Stimulated activated naive CD8-positive, alpha-beta T cell treated with anti-CD3 and anti-CD28 coated beads, Interleukin-15, amount 100 ng/mL, for 72 hours (primary cell): ENCODE data around the gene SLC26A3.
"Not testable (repeated sequence)": the region's sequence is repeated elsewhere in the genome, so short reads cannot be mapped to it uniquely, and the experiment has no call there.

ENCODE experiments used
- ATAC-seq: fragments of 150-1000 bp; cut with Tn5 transposase; 2 replicates; pipeline ENCODE4 v1.10.0; 2021; ENCODE audit warnings: mild to moderate bottlenecking, moderate library complexity
- DNase-seq, 2 donors: peaks; one replicate each; pipeline ENCODE4 v3.0.0; 2021 to 2022
- H3K27ac Mint-ChIP-seq, 2 donors: one replicate each; pipeline ENCODE4 v1.8.0; 2022; ENCODE audit warnings: mild to moderate bottlenecking in 2 of 2, mixed read lengths in 2 of 2, moderate library complexity in 2 of 2
- H3K27me3 Mint-ChIP-seq: one replicate; pipeline ENCODE4 v1.8.0; 2022; ENCODE audit warnings: mixed read lengths
- H3K4me1 Mint-ChIP-seq: one replicate; pipeline ENCODE4 v1.8.0; 2022; ENCODE audit warnings: mild to moderate bottlenecking, mixed read lengths
- H3K4me3 Mint-ChIP-seq, 2 donors: one replicate each; pipeline ENCODE4 v1.8.0; 2022; ENCODE audit warnings: mild to moderate bottlenecking in 2 of 2, mixed read lengths in 2 of 2, moderate library complexity in 1 of 2
- H3K9me3 Mint-ChIP-seq, 2 donors: one replicate each; pipeline ENCODE4 v1.8.0; 2022; ENCODE audit warnings: mixed read lengths in 2 of 2

SLC26A3 gene

GRCh38 chr7:107803009-107803610 lies at the start of gene SLC26A3:
SLC26A3 (minus strand) TSS chr7:107803223; CDS start chr7:107794509, 8,714 bp downstream.
- Mint-ChIP-seq H3K27me3 (peaks cover 29% of the 10 kb centered on the region), H3K27ac (no peak within 1 kb of the TSS), H3K4me1 (no peaks in the 10 kb centered on the region), H3K4me3 (no peak within 1 kb of the TSS), H3K9me3 (no peaks in the 10 kb centered on the region)
- ATAC-seq (no peak), DNase-seq (no peak)

DNA sequence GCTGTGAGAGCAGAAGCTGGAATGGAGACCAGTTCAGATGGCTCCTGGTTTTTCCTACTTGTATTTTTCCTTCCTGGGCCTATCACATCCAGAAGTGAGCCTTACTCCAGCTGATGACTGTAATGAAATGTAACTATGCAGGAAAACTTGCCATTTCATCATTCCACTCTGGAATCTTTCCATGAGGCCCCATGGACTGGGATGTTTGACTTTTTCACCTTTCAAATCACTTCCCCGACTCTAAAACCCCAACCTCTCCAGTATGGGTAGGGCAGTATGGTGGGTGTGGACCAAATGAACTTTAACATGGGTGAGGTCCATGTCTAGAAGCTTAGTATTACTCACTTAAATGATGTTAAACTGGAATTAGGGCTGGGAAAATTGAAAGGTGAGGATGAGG lies 47.6 kb upstream of the SLC26A3 start:
- Mint-ChIP-seq H3K4me3 (no peak overlapping the region), H3K27me3 (no peaks in the 10 kb centered on the region), H3K9me3 (no peaks in the 10 kb centered on the region), H3K27ac (no peak overlapping the region), H3K4me1 (no peaks in the 10 kb centered on the region)
- DNase-seq, result no peak
- ATAC-seq, result no peak

GRCh38 chr7:107850216-107850615 lies 47.2 kb upstream of the SLC26A3 start:
- H3K4me1 Mint-ChIP-seq, result no peaks in the 10 kb centered on the region
- H3K27me3 Mint-ChIP-seq, result no peaks in the 10 kb centered on the region
- no peaks in the 10 kb centered on the region for H3K9me3 Mint-ChIP-seq
- H3K27ac Mint-ChIP-seq, result no peak overlapping the region
- DNase-seq (no peak), ATAC-seq (no peak)
- no peak overlapping the region for H3K4me3 Mint-ChIP-seq

DNA sequence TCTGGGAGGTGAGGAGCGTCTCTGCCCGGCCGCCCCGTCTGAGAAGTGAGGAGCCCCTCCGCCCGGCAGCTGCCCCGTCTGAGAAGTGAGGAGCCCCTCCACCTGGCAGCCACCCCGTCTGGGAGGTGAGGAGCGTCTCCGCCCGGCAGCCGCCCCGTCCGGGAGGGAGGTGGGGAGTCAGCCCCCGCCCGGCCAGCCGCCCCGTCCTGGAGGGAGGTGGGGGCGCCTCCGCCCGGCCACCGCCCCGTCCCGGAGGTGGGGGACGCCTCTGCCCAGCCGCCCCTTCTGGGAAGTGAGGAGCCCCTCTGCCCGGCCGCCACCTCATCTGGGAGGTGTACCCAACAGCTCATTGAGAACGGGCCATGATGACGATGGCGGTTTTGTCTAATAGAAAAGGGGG lies 45.2 kb upstream of the SLC26A3 start:
- H3K4me3 Mint-ChIP-seq, ATAC-seq, H3K27me3 Mint-ChIP-seq, H3K27ac Mint-ChIP-seq, DNase-seq, H3K9me3 Mint-ChIP-seq, H3K4me1 Mint-ChIP-seq: not testable (repeated sequence)

DNA sequence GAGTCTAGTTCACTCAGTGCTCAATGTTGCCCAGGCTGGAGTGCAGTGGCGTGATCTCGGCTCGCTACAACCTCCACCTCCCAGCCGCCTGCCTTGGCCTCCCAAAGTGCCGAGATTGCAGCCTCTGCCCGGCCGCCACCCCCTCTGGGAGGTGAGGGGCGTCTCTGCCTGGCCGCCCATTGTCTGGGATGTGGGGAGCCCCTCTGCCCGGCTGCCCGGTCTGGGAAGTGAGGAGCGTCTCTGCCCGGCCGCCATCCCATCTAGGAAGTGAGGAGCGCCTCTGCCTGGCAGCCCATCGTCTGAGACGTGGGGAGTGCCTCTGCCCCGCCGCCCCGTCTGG lies 44.8 kb upstream of the SLC26A3 start:
- H3K27ac Mint-ChIP-seq, H3K27me3 Mint-ChIP-seq, ATAC-seq, H3K9me3 Mint-ChIP-seq, DNase-seq, H3K4me1 Mint-ChIP-seq, H3K4me3 Mint-ChIP-seq: not testable (repeated sequence)

- no peak overlapping the region for H3K4me3 Mint-ChIP-seq
- no peak overlapping the region for H3K27ac Mint-ChIP-seq
- ATAC-seq (no peak), DNase-seq (no peak)
- H3K4me1 Mint-ChIP-seq, result no peaks in the 10 kb centered on the region
- H3K27me3 Mint-ChIP-seq, result no peaks in the 10 kb centered on the region
- no peaks in the 10 kb centered on the region for H3K9me3 Mint-ChIP-seq
These were observed 44.3 kb upstream of the SLC26A3 start for GRCh38 chr7:107847168-107847835.

DNA sequence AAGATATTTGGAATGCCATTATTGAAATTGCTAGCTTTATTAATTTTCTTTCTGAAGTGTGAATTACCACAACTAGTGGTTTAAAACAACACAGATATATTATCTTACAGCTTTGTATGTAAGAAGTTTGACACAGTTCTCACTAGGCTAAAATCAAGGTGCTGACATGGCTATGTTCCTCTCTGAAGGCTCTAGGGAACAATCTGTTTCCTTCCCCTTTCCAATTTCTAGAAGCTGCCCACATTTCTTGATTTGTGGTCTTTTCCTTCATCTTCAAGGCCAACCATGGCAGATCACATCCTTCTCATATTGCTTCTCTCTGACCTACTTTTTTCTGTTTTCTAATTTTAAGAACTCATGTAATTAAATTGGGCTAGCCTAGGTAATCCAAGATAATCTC lies 43.3 kb upstream of the SLC26A3 start:
- ATAC-seq (no peak), DNase-seq (no peak)
- no peak overlapping the region for H3K27ac Mint-ChIP-seq
- H3K4me1 Mint-ChIP-seq, result no peaks in the 10 kb centered on the region
- no peak overlapping the region for H3K4me3 Mint-ChIP-seq
- no peaks in the 10 kb centered on the region for H3K27me3 Mint-ChIP-seq
- no peaks in the 10 kb centered on the region for H3K9me3 Mint-ChIP-seq

DNA sequence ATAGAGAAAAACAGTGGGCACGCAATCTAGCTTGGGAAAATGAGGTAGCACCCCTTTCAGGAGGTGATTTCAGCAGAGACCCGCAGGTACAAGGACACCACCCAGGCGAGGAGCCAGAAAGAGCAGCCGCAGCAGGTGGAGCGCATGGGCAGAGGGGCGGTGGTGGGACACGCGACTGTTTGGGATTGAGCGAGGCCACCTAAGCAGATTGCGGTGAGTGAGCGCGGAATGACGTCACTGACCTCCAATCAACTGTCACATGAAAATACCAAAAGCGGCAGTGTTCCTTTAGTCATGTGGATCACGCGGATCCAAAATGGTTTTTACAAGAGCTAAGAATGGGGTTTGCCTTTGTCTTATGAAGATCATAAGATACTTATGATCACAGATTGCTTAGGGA lies 40.2 kb upstream of the SLC26A3 start:
- H3K9me3 Mint-ChIP-seq, result peaks cover 7% of the 10 kb centered on the region in 2 donors
- no peak for ATAC-seq
- no peaks in the 10 kb centered on the region for H3K4me1 Mint-ChIP-seq
- no peaks in the 10 kb centered on the region for H3K27me3 Mint-ChIP-seq
- no peak for DNase-seq
- no peak overlapping the region for H3K4me3 Mint-ChIP-seq
- no peak overlapping the region for H3K27ac Mint-ChIP-seq

GRCh38 chr7:107842213-107842612 lies 39.2 kb upstream of the SLC26A3 start:
- no peak for DNase-seq
- no peaks in the 10 kb centered on the region for H3K27me3 Mint-ChIP-seq
- no peak for ATAC-seq
- no peak overlapping the region for H3K4me3 Mint-ChIP-seq
- H3K27ac Mint-ChIP-seq, result no peak overlapping the region
- peaks cover 7% of the 10 kb centered on the region in 2 donors for H3K9me3 Mint-ChIP-seq
- no peaks in the 10 kb centered on the region for H3K4me1 Mint-ChIP-seq

DNA sequence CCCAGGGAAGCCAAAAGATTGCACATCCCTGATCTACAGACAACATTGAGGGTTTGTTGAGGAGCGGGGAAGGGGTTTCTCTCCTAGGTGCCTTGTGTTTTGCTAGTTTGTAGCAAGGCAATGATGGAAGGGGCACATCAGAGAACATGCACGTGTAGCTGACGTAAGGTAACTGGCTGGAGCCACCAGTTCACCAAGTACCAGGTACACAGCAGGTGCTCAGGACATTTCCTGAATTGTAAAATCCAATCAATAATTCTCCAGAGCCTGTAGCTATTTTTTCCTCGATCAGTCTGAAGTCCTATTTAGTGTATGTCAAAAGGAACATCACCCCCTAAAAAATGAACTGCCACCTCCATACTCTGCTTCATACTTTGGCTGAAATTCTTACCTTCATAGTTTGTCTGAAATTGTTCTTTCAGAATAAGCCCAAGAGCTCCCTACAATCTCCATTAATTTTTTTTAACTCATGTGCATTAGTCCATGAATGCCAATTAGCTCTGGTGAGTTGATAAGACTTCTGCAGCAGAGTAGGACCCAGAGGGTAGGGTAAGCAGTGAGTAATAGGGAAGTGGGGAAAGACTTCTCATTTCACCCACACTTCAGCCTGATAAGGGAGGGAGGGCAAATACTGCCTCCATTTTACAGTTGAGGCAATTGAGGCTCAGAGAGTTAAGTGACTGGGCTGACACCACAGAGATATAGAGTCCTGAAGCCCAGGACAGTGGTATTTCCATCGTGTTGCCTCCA lies 36.0 kb upstream of the SLC26A3 start:
- Mint-ChIP-seq H3K4me3 (no peak overlapping the region), H3K4me1 (no peaks in the 10 kb centered on the region), H3K9me3 (peaks cover 7% of the 10 kb centered on the region in 2 donors), H3K27ac (no peak overlapping the region), H3K27me3 (no peaks in the 10 kb centered on the region)
- DNase-seq (no peak), ATAC-seq (no peak)

- Mint-ChIP-seq H3K9me3 (peaks cover 7% of the 10 kb centered on the region in 2 donors), H3K4me1 (no peaks in the 10 kb centered on the region), H3K27ac (no peak overlapping the region), H3K27me3 (no peaks in the 10 kb centered on the region), H3K4me3 (no peak overlapping the region)
- ATAC-seq, result no peak
- no peak for DNase-seq
These were observed 35.1 kb upstream of the SLC26A3 start for GRCh38 chr7:107838024-107838601.

DNA sequence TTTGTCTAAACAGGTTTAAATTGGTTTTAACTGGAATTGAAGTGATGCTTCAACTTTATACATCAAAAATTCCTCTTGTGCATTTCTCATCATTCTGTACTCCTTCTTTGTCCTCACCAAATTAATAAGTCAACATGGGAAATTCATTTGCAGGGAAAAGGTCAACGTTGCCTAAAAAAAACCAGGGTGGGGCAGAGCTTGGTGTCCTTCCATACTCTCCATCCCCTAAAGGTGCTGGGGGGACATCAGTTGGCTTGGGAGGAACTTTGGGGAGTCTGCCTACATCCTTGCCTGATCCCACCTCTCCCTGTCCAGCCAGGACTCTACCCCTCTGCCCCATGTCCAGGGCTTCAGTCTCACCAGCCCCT lies 34.1 kb upstream of the SLC26A3 start:
- Mint-ChIP-seq H3K9me3 (peaks cover 7% of the 10 kb centered on the region in 2 donors), H3K27me3 (no peaks in the 10 kb centered on the region), H3K27ac (peak overlapping the region; percentile 3 to 30), H3K4me1 (no peaks in the 10 kb centered on the region), H3K4me3 (no peak overlapping the region)
- ATAC-seq, result no peak
- DNase-seq, result no peak

GRCh38 chr7:107836237-107837144 lies 33.5 kb upstream of the SLC26A3 start:
- no peak overlapping the region for H3K27ac Mint-ChIP-seq

DNA sequence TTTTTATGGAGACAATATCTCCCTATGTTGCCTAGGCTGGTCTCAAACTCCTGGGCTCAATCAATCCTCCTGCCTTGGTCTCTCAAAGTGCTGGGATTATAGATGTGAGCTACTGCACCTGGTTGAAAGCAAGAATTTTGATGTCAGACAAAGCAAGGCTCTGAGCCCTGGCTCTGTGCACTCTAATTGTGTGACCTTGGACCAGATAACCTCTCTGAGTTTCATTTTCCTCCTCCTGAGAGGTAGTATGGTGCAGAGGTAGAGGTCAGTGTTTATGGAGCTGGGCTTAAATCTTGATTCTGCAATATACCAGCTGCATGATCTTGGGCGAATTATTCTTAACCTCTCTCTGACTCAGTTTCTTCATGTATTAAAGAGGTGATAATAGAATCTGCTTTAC lies 31.4 kb upstream of the SLC26A3 start:
- Mint-ChIP-seq H3K27me3 (peaks cover 16% of the 10 kb centered on the region), H3K9me3 (no peaks in the 10 kb centered on the region), H3K27ac (no peak overlapping the region)

More at GRCh38 chr7:107836237-107837144, 33.5 kb upstream of the SLC26A3 start:
- peaks cover 7% of the 10 kb centered on the region in 2 donors for H3K9me3 Mint-ChIP-seq
- peaks cover 3% of the 10 kb centered on the region for H3K27me3 Mint-ChIP-seq
- ATAC-seq (no peak), DNase-seq (no peak)
- no peak overlapping the region for H3K4me3 Mint-ChIP-seq
- no peaks in the 10 kb centered on the region for H3K4me1 Mint-ChIP-seq

DNA sequence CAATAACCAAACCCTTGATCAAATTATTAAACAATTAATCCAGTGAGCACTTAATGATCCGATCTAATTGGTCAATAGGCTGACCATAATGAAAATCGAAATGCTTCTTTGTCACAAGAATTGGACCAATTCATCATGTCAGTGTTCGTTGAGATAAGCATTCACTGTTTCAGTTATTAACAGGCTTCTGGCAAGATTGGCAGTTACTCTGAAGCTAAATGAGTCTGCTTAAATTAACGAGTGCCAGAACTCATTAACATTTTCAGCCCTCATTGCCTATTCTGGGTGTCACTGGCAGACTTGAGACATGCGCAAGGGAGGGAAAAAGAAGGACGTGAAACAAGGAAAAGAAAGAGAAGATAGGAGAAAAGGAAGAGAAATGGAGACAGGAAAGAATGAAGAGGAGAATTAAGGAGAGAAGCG lies 30.7 kb upstream of the SLC26A3 start:
- H3K27ac Mint-ChIP-seq, result no peak overlapping the region
- H3K27me3 Mint-ChIP-seq, result peaks cover 16% of the 10 kb centered on the region
- no peak for DNase-seq
- ATAC-seq, result no peak
- H3K4me3 Mint-ChIP-seq, result no peak overlapping the region
- H3K4me1 Mint-ChIP-seq, result no peaks in the 10 kb centered on the region
- no peaks in the 10 kb centered on the region for H3K9me3 Mint-ChIP-seq

More for the DNA sequence above, 31.4 kb upstream of the SLC26A3 start:
- no peak for DNase-seq
- Mint-ChIP-seq H3K4me3 (no peak overlapping the region), H3K4me1 (no peaks in the 10 kb centered on the region)
- ATAC-seq, result no peak
